NOMO-1 (cell line): ENCODE measurements around the gene OR51E2.

Source experiments
- DNase-seq, 2 experiments: peaks; one replicate each; lab custom pipeline; 2025; ENCODE audit not compliant: unreplicated experiment in 2 of 2; lab: John Stamatoyannopoulos, UW

OR51E2 gene

GRCh38 chr11:4664786-4665185 is 32.9 kb downstream of the OR51E2 start:
- DNase-seq, result no peak

- no peak for DNase-seq
Measured at GRCh38 chr11:4664183-4664582, 33.5 kb downstream of the OR51E2 start.

- no peak for DNase-seq
Measured at GRCh38 chr11:4662876-4663275, 34.8 kb downstream of the OR51E2 start.

- no peak for DNase-seq
Measured at GRCh38 chr11:4658629-4659445, 38.8 kb downstream of the OR51E2 start.

- DNase-seq, result no peak
Measured at GRCh38 chr11:4654635-4655369, 42.9 kb downstream of the OR51E2 start.

GRCh38 chr11:4647766-4648165 is 49.9 kb downstream of the OR51E2 start:
- DNase-seq, result no peak

GRCh38 chr11:4645974-4646373 is 51.7 kb downstream of the OR51E2 start:
- no peak for DNase-seq

GRCh38 chr11:4644233-4644632 is 53.4 kb downstream of the OR51E2 start:
- no peak for DNase-seq

GRCh38 chr11:4643682-4644081 is 54.0 kb downstream of the OR51E2 start, which contains the start of gene OR51E1:
OR51E1 (plus strand) TSS chr11:4643982; CDS start chr11:4652527, 8,545 bp downstream.
- no peak for DNase-seq

GRCh38 chr11:4643076-4643475 is 54.6 kb downstream of the OR51E2 start:
- no peak for DNase-seq

- DNase-seq, result no peak
Measured at GRCh38 chr11:4642043-4642442, 55.6 kb downstream of the OR51E2 start.

GRCh38 chr11:4641501-4641900 is 56.2 kb downstream of the OR51E2 start:
- DNase-seq, result no peak

- no peak for DNase-seq
Measured at GRCh38 chr11:4639931-4640330, 57.7 kb downstream of the OR51E2 start.

- no peak for DNase-seq
Measured at GRCh38 chr11:4637662-4638047, 60.0 kb downstream of the OR51E2 start.

GRCh38 chr11:4636962-4637661 is 60.5 kb downstream of the OR51E2 start, which contains the start of gene OR51D1:
OR51D1 (plus strand) TSS chr11:4637477; CDS start chr11:4639791, 2,314 bp downstream.
- DNase-seq, result peak; percentile 8 to 53

GRCh38 chr11:4636136-4636535 is 61.5 kb downstream of the OR51E2 start:
- no peak for DNase-seq
